ENCODE data around the gene IPO4. TPM values are rescaled to one million over a fixed set of nuclear protein-coding genes. Genes with fewer than 3 reads are reported as not detected.
A peak's percentile ranks its signal among the peaks of the same experiment; 100 is the strongest.

IPO4 gene
- total and polyA plus RNA-seq, 2 of the 13 experiments (the other 11 are each of a cell fraction or from before 2014, with no cell fraction given): 39.0 to 179 TPM

GRCh38 chr14:24135584-24135833 lies 53.1 kb downstream of the IPO4 start (continued):
- TF ChIP-seq, protein P1, sequence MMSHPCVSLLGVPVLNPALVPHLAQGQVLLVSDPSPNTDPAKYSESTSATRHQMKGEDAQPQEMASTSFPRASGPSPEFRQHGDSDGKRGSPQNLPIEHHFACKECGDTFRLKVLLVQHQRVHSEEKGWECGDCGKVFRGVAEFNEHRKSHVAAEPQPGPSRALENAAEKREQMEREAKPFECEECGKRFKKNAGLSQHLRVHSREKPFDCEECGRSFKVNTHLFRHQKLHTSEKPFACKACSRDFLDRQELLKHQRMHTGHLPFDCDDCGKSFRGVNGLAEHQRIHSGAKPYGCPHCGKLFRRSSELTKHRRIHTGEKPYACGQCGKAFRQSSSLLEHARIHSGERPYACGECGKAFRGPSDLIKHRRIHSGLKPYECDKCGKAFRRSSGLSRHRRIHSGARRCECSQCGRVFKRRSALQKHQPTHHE (CRISPR knock-in tag; IDR thresholded peaks at IDR 0.05; ENCODE audit: borderline replicate concordance): peak; percentile 43; the same call in 1 of the 2 replicates
- no peak for TF ChIP-seq SYNCRIP (IDR thresholded peaks at IDR 0.05; ENCODE audit: insufficient read depth, low read depth, low read length)
- TF ChIP-seq, protein P2, sequence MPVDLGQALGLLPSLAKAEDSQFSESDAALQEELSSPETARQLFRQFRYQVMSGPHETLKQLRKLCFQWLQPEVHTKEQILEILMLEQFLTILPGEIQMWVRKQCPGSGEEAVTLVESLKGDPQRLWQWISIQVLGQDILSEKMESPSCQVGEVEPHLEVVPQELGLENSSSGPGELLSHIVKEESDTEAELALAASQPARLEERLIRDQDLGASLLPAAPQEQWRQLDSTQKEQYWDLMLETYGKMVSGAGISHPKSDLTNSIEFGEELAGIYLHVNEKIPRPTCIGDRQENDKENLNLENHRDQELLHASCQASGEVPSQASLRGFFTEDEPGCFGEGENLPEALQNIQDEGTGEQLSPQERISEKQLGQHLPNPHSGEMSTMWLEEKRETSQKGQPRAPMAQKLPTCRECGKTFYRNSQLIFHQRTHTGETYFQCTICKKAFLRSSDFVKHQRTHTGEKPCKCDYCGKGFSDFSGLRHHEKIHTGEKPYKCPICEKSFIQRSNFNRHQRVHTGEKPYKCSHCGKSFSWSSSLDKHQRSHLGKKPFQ (CRISPR knock-in tag; IDR thresholded peaks at IDR 0.05; ENCODE audit: insufficient replicate concordance): no peak
- TF ChIP-seq ZNF234 (CRISPR knock-in tag; conservative IDR thresholded peaks at IDR 0.05): no peak
- no peak for TF ChIP-seq ZNF558 (CRISPR knock-in tag; IDR thresholded peaks at IDR 0.05; ENCODE audit: borderline replicate concordance)
- no peak for TF ChIP-seq ZFP90 (CRISPR knock-in tag; IDR thresholded peaks at IDR 0.05; ENCODE audit: borderline replicate concordance)
- TF ChIP-seq ZXDC (CRISPR knock-in tag; IDR thresholded peaks at IDR 0.05): no peak
- no peak for TF ChIP-seq KDM3A (CRISPR knock-in tag; IDR thresholded peaks at IDR 0.05; ENCODE audit: low read depth)
- TF ChIP-seq RNF2 (conservative IDR thresholded peaks at IDR 0.05; ENCODE audit: low read depth): no peak
- no peak for TF ChIP-seq TCF12 (IDR thresholded peaks at IDR 0.05)
- TF ChIP-seq TCF12 (CRISPR knock-in tag; IDR thresholded peaks at IDR 0.05): no peak; the same call in 1 of the 2 replicates
- no peak for TF ChIP-seq ZNF557 (CRISPR knock-in tag; IDR thresholded peaks at IDR 0.05)
- TF ChIP-seq TEAD2 (CRISPR knock-in tag; IDR thresholded peaks at IDR 0.05): no peak
- no peak for TF ChIP-seq PRPF4 (IDR thresholded peaks at IDR 0.05; ENCODE audit: low read depth, low read length, poor library complexity, severe bottlenecking)
- peak; percentile 74 for TF ChIP-seq ZNF225 (CRISPR knock-in tag; IDR thresholded peaks at IDR 0.05)

All from HepG2 (cell line).